SK-N-SH (cell line): ENCODE results near the gene BCR.

Experiments
- MXI1 ChIP-seq: IDR thresholded peaks from 2 replicates; pipeline ENCODE4 v1.6.1; 2012; ENCODE audit warnings: mild to moderate bottlenecking, low read depth, low read length, improper control_type of control experiment
- NFIC ChIP-seq: IDR thresholded peaks from 2 replicates; pipeline ENCODE4 v1.4.0; 2012; ENCODE audit warnings: borderline replicate concordance
- POLR2AphosphoS5 ChIP-seq: IDR thresholded peaks from 2 replicates; pipeline ENCODE4 v1.6.1; 2012; ENCODE audit warnings: low read depth, low read length
- RAD21 ChIP-seq: IDR thresholded peaks from 2 replicates; pipeline ENCODE4 v1.6.1; 2012; ENCODE audit warnings: mild to moderate bottlenecking, low read length
- TF ChIP-seq, protein P1 (sequence below): fragments of 200-600 bp; sonication (generic); IDR thresholded peaks from 2 replicates; pipeline ENCODE4 v1.6.1; 2017; ENCODE audit warnings: antibody characterized with exemption, mild to moderate bottlenecking, moderate library complexity

DNA sequence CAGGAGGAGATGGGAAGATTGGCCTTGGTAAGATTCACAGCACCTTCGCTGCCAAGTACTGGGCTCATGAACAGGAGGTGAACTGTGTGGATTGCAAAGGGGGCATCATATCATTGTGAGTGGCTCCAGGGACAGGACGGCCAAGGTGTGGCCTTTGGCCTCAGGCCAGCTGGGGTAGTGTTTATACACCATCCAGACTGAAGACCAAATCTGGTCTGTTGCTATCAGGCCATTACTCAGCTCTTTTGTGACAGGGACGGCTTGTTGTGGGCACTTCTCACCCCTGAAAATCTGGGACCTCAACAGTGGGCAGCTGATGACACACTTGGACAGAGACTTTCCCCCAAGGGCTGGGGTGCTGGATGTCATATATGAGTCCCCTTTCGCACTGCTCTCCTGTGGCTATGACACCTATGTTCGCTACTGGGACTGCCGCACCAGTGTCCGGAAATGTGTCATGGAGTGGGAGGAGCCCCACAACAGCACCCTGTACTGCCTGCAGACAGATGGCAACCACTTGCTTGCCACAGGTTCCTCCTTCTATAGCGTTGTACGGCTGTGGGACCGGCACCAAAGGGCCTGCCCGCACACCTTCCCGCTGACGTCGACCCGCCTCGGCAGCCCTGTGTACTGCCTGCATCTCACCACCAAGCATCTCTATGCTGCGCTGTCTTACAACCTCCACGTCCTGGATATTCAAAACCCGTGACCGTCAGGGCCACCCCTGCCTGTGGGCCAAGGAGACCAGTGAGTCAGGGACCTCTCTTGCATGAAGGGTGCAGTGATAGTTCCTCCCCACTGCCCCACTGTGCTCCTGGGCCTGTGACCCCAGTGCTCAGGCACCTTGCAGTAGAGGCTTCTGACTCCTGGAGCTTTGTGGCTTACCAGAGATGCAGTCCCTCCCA is 83.6 kb downstream of the BCR start:
- TF ChIP-seq, protein P1, sequence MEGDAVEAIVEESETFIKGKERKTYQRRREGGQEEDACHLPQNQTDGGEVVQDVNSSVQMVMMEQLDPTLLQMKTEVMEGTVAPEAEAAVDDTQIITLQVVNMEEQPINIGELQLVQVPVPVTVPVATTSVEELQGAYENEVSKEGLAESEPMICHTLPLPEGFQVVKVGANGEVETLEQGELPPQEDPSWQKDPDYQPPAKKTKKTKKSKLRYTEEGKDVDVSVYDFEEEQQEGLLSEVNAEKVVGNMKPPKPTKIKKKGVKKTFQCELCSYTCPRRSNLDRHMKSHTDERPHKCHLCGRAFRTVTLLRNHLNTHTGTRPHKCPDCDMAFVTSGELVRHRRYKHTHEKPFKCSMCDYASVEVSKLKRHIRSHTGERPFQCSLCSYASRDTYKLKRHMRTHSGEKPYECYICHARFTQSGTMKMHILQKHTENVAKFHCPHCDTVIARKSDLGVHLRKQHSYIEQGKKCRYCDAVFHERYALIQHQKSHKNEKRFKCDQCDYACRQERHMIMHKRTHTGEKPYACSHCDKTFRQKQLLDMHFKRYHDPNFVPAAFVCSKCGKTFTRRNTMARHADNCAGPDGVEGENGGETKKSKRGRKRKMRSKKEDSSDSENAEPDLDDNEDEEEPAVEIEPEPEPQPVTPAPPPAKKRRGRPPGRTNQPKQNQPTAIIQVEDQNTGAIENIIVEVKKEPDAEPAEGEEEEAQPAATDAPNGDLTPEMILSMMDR = no peak
- no peak for TF ChIP-seq NFIC
- no peak for TF ChIP-seq RAD21
- no peak for TF ChIP-seq POLR2AphosphoS5
- TF ChIP-seq MXI1 = no peak
